Raji (cell line): ENCODE measurements around the gene FAM162A.

Source experiments
- POLR2A ChIP-seq: IDR thresholded peaks from 2 replicates; pipeline ENCODE4 v1.6.1; 2011; ENCODE audit warnings: low read depth, low read length, control low read depth; ENCODE audit not compliant: insufficient read depth

FAM162A gene

GRCh38 chr3:122366379-122366749 lies 17.6 kb upstream of the FAM162A start:
- no peak for TF ChIP-seq POLR2A

GRCh38 chr3:122374034-122374433 lies 9.9 kb upstream of the FAM162A start:
- no peak for TF ChIP-seq POLR2A

GRCh38 chr3:122377975-122378374 lies 6.0 kb upstream of the FAM162A start:
- TF ChIP-seq POLR2A: no peak

- peak; percentile 92 for TF ChIP-seq POLR2A
Measured at GRCh38 chr3:122382888-122383666, 905 bp upstream of the FAM162A start, which contains the start of gene MIX23. Gene MIX23 (minus strand): TSS chr3:122383231. CDS start chr3:122383224, 7 bp downstream.

GRCh38 chr3:122387709-122388108 lies 3.7 kb downstream of the FAM162A start:
- TF ChIP-seq POLR2A: no peak

- no peak for TF ChIP-seq POLR2A
Measured at GRCh38 chr3:122389197-122389596, 5.2 kb downstream of the FAM162A start.

GRCh38 chr3:122389892-122390291 lies 5.9 kb downstream of the FAM162A start:
- no peak for TF ChIP-seq POLR2A

- TF ChIP-seq POLR2A: no peak
Measured at GRCh38 chr3:122390665-122391064, 6.7 kb downstream of the FAM162A start.

- TF ChIP-seq POLR2A: no peak
Measured at GRCh38 chr3:122391681-122392446, 7.9 kb downstream of the FAM162A start.

GRCh38 chr3:122392868-122393844 lies 9.2 kb downstream of the FAM162A start:
- no peak for TF ChIP-seq POLR2A

GRCh38 chr3:122394173-122394572 lies 10.2 kb downstream of the FAM162A start:
- no peak for TF ChIP-seq POLR2A

- TF ChIP-seq POLR2A: no peak
Measured at GRCh38 chr3:122395582-122395981, 11.6 kb downstream of the FAM162A start.

- no peak for TF ChIP-seq POLR2A
Measured at GRCh38 chr3:122396511-122396910, 12.5 kb downstream of the FAM162A start.

- TF ChIP-seq POLR2A: no peak
Measured at GRCh38 chr3:122397201-122397600, 13.2 kb downstream of the FAM162A start.

GRCh38 chr3:122398920-122399319 lies 14.9 kb downstream of the FAM162A start:
- no peak for TF ChIP-seq POLR2A
